ENCODE results near the gene ARMH1. TPM values are rescaled to one million over a fixed set of nuclear protein-coding genes. Genes with fewer than 3 reads are reported as not detected.

Gene ARMH1
- total RNA-seq, 1 experiment from 2014 or later: 0.65 TPM

DNA sequence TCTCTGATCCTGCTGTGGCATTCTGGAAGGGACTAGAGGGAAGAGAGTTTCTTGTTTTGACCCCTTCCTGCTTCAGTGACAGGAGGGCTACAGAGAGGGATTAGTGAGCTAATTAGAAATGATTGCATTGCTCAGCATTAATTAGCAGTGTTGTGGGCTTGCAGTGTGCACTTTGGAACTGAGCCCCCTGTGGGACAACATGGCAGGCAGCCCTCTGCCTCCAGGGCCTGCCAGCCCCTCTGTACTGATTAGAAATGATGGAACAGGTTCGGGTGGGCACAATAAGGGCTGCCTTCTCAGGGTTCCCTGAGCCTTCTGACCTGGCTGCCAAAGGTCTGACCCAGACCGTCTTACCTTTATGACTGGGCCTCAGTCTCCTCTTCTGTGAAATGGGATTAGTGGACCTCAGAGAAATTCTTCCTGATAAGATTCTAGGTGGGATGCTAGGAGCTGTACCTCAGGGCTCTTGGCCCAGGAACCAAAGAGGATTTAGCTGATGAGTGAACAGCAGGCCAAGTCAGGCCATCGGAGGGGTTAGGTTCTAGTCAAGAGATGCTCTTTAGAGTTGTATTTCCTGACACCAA, 39.8 kb upstream of the ARMH1 start:
- POLR2A ChIA-PET: interaction anchor here (1.1 kb wide), 1 partner anchor 10 kb away, joined by 3 read pairs; no protein-coding TSS in a partner anchor

DNA sequence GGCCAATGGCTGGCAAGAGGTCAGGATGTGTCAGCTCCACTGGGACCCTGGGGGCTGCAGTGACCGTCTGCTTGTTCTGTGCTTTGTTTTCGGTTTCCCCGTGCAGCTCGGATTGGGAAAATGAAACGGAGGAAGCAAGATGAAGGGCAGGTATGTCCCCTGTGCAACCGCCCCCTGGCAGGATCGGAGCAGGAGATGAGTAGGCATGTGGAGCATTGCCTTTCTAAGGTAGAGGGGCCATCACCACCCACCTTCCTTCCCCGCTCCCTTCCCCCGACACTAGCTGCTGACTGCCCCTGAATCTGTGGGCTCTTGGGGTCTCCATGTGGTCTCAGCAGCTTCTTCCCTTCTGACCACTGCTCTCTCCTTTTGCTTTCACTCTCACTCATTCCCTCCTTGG, 39.1 kb upstream of the ARMH1 start:
- Mint-ChIP-seq H3K27me3 (ENCODE audit: insufficient read depth, unreplicated experiment) (no peaks in the 10 kb centered on the region), H3K4me1 (ENCODE audit: insufficient read depth, unreplicated experiment) (peaks cover 19% of the 10 kb centered on the region), H3K9me3 (ENCODE audit: unreplicated experiment) (no peaks in the 10 kb centered on the region), H3K27ac (ENCODE audit: low read depth, unreplicated experiment) (no peak overlapping the region), H3K36me3 (ENCODE audit: insufficient read depth, unreplicated experiment) (peaks cover 55% of the 10 kb centered on the region), H3K4me3 (ENCODE audit: unreplicated experiment) (no peak overlapping the region)
- BruUV-seq (replicated peaks): no TSS peak
- intact Hi-C loops (cut with micrococcal nuclease): no loop called here
- CTCF ChIA-PET: interaction anchor here (0.7 to 3.8 kb wide), 5 partner anchors 8 to 418 kb away, joined by 3 to 27 read pairs (median 3); no protein-coding TSS in a partner anchor
- TF ChIP-seq, protein P1, sequence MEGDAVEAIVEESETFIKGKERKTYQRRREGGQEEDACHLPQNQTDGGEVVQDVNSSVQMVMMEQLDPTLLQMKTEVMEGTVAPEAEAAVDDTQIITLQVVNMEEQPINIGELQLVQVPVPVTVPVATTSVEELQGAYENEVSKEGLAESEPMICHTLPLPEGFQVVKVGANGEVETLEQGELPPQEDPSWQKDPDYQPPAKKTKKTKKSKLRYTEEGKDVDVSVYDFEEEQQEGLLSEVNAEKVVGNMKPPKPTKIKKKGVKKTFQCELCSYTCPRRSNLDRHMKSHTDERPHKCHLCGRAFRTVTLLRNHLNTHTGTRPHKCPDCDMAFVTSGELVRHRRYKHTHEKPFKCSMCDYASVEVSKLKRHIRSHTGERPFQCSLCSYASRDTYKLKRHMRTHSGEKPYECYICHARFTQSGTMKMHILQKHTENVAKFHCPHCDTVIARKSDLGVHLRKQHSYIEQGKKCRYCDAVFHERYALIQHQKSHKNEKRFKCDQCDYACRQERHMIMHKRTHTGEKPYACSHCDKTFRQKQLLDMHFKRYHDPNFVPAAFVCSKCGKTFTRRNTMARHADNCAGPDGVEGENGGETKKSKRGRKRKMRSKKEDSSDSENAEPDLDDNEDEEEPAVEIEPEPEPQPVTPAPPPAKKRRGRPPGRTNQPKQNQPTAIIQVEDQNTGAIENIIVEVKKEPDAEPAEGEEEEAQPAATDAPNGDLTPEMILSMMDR (IDR thresholded peaks at IDR 0.05; ENCODE audit: unreplicated experiment): no peak
- POLR2A ChIA-PET: interaction anchor here (0.6 to 0.9 kb wide), 3 partner anchors 17 to 69 kb away, joined by 3 read pairs; no protein-coding TSS in a partner anchor
- no peak for DNase-seq (ENCODE audit: unreplicated experiment)

More for the DNA sequence above, 39.8 kb upstream of the ARMH1 start:
- no TSS peak for BruUV-seq (replicated peaks)
- CTCF ChIA-PET: interaction anchor here (0.6 to 3.8 kb wide), 5 partner anchors 9 to 418 kb away, joined by 3 to 27 read pairs (median 3); no protein-coding TSS in a partner anchor
- TF ChIP-seq, protein P1 (IDR thresholded peaks at IDR 0.05; ENCODE audit: unreplicated experiment): no peak
- Mint-ChIP-seq H3K4me3 (ENCODE audit: unreplicated experiment) (no peak overlapping the region), H3K27me3 (ENCODE audit: insufficient read depth, unreplicated experiment) (no peaks in the 10 kb centered on the region), H3K27ac (ENCODE audit: low read depth, unreplicated experiment) (no peak overlapping the region), H3K4me1 (ENCODE audit: insufficient read depth, unreplicated experiment) (peaks cover 20% of the 10 kb centered on the region), H3K9me3 (ENCODE audit: unreplicated experiment) (no peaks in the 10 kb centered on the region), H3K36me3 (ENCODE audit: insufficient read depth, unreplicated experiment) (peaks cover 49% of the 10 kb centered on the region)
- DNase-seq (ENCODE audit: unreplicated experiment): no peak
- intact Hi-C loops (cut with micrococcal nuclease): no loop called here

DNA sequence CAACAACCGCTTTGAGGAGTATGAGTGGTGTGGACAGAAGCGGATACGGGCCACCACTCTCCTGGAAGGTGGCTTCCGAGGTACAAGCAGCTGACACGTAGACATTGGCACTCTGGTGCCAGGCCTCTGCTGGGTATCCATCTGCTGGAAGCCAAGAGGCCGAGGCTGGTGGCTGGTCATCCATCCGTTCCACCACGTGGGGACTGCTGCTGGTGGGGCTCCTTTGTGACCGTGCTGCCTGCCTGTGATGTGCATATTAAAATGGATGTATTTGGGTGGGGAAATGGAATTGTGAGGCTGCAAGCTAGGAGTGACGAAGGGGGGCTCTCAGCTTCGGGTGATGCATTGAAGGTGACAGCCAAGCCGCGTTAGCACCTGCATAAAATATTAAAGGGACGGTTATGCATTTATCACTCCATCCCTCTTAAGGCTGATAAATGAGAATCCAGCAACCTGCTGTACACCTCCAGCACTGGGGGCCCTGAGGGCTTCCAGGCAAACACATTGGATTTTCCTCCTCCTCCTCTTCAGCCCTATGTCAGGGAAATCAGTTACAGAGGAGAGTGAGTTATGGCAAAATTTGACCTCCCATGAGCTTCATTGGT, 38.3 kb upstream of the ARMH1 start:
- POLR2A ChIA-PET: interaction anchor here (0.9 kb wide), 1 partner anchor 17 kb away, joined by 3 read pairs; no protein-coding TSS in a partner anchor
- intact Hi-C loops (cut with micrococcal nuclease): no loop called here
- no peak overlapping the region for H3K27ac Mint-ChIP-seq (ENCODE audit: low read depth, unreplicated experiment)

More for the DNA sequence above, 38.3 kb upstream of the ARMH1 start:
- no peaks in the 10 kb centered on the region for H3K9me3 Mint-ChIP-seq (ENCODE audit: unreplicated experiment)
- no TSS peak for BruUV-seq (replicated peaks)
- CTCF ChIA-PET: interaction anchor here (0.7 to 3.8 kb wide), 4 partner anchors 17 to 964 kb away, joined by 3 to 27 read pairs (median 3); no protein-coding TSS in a partner anchor
- H3K36me3 Mint-ChIP-seq (ENCODE audit: insufficient read depth, unreplicated experiment): peaks cover 60% of the 10 kb centered on the region
- no peak for DNase-seq (ENCODE audit: unreplicated experiment)
- no peak overlapping the region for H3K4me3 Mint-ChIP-seq (ENCODE audit: unreplicated experiment)
- TF ChIP-seq, protein P1 (IDR thresholded peaks at IDR 0.05; ENCODE audit: unreplicated experiment): no peak
- H3K27me3 Mint-ChIP-seq (ENCODE audit: insufficient read depth, unreplicated experiment): no peaks in the 10 kb centered on the region
- H3K4me1 Mint-ChIP-seq (ENCODE audit: insufficient read depth, unreplicated experiment): peaks cover 12% of the 10 kb centered on the region

All from MCF 10A (cell line).